ENCODE measurements around the gene ENC1. TPM values are rescaled to one million over a fixed set of nuclear protein-coding genes. Genes with fewer than 3 reads are reported as not detected.

The ENC1 gene
- total RNA-seq, 1 donor from 2014 or later = 13.8 TPM

DNA sequence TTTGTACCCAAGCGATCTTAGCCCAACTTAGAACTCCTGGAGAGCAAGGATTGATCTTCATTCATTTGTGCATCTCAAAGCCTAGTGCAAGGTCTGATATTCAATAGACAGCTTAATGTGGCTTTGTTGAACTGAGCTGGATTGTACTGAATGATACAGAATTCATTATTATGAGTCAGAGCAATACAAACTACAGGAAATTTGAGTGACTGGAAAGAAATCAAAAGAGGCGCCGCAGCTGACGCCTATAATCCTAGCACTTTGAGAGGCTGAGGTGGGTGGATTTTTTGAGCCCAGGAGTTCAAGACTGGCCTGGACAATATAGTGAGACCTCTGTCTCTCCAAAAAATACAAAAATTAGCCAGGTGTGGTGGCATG lies 58.6 kb downstream of the ENC1 start:
- Mint-ChIP-seq H3K4me1 (ENCODE audit: unreplicated experiment) (peaks cover 4% of the 10 kb centered on the region), H3K27ac (ENCODE audit: unreplicated experiment) (no peak overlapping the region), H3K9me3 (ENCODE audit: unreplicated experiment) (no peaks in the 10 kb centered on the region), H3K27me3 (ENCODE audit: unreplicated experiment) (no peaks in the 10 kb centered on the region), H3K36me3 (ENCODE audit: unreplicated experiment) (no peaks in the 10 kb centered on the region), H3K4me3 (ENCODE audit: unreplicated experiment) (no peak overlapping the region)
- DNase-seq (ENCODE audit: extremely low spot score, unreplicated experiment) = no peak
- TF ChIP-seq, protein P1, sequence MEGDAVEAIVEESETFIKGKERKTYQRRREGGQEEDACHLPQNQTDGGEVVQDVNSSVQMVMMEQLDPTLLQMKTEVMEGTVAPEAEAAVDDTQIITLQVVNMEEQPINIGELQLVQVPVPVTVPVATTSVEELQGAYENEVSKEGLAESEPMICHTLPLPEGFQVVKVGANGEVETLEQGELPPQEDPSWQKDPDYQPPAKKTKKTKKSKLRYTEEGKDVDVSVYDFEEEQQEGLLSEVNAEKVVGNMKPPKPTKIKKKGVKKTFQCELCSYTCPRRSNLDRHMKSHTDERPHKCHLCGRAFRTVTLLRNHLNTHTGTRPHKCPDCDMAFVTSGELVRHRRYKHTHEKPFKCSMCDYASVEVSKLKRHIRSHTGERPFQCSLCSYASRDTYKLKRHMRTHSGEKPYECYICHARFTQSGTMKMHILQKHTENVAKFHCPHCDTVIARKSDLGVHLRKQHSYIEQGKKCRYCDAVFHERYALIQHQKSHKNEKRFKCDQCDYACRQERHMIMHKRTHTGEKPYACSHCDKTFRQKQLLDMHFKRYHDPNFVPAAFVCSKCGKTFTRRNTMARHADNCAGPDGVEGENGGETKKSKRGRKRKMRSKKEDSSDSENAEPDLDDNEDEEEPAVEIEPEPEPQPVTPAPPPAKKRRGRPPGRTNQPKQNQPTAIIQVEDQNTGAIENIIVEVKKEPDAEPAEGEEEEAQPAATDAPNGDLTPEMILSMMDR (IDR thresholded peaks at IDR 0.05) = no peak

- Mint-ChIP-seq H3K36me3 (ENCODE audit: unreplicated experiment) (no peaks in the 10 kb centered on the region), H3K27ac (ENCODE audit: unreplicated experiment) (no peak overlapping the region), H3K27me3 (ENCODE audit: unreplicated experiment) (no peaks in the 10 kb centered on the region), H3K4me3 (ENCODE audit: unreplicated experiment) (no peak overlapping the region), H3K4me1 (ENCODE audit: unreplicated experiment) (peaks cover 16% of the 10 kb centered on the region), H3K9me3 (ENCODE audit: unreplicated experiment) (no peaks in the 10 kb centered on the region)
- TF ChIP-seq, protein P1 (IDR thresholded peaks at IDR 0.05) = no peak
- DNase-seq (ENCODE audit: extremely low spot score, unreplicated experiment) = no peak
These were observed 59.8 kb downstream of the ENC1 start for GRCh38 chr5:74580729-74581109.

GRCh38 chr5:74579215-74579614 lies 61.3 kb downstream of the ENC1 start:
- H3K27me3 Mint-ChIP-seq (ENCODE audit: unreplicated experiment) = no peaks in the 10 kb centered on the region
- H3K27ac Mint-ChIP-seq (ENCODE audit: unreplicated experiment) = no peak overlapping the region
- peaks cover 20% of the 10 kb centered on the region for H3K4me1 Mint-ChIP-seq (ENCODE audit: unreplicated experiment)
- H3K4me3 Mint-ChIP-seq (ENCODE audit: unreplicated experiment) = no peak overlapping the region
- H3K36me3 Mint-ChIP-seq (ENCODE audit: unreplicated experiment) = no peaks in the 10 kb centered on the region
- TF ChIP-seq, protein P1 (IDR thresholded peaks at IDR 0.05) = no peak
- no peak for DNase-seq (ENCODE audit: extremely low spot score, unreplicated experiment)
- H3K9me3 Mint-ChIP-seq (ENCODE audit: unreplicated experiment) = no peaks in the 10 kb centered on the region

DNA sequence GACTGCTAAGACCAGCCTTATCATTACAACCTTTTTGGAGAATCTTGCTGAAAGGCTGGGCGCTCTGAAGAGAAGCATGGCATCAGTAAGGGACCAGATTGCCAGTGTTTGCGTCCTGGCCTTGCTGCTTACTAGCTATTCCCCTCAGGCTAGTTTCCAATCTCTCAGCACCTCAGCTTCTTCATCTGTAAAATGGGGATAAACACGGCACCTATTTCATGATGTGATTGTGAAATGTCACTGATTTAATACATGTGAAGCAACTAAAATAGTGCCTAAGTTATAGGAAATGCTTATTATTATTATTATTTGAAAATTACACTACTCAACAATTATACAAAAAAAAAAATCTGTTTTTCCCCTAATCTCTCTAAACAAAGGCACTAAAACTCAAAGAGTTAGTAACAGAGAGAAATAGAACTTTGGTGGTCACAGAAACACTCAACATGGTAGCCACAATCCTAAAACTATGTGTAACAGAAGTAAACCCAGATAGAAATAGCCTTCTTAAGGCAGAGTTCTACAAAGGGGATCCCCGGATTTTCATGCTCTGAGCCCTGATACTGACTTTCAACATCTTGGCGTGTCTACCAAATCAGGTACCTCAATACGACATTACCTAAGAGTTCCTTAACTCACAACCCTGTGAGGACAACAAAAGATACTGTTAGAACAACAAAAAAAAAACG lies 62.0 kb downstream of the ENC1 start:
- Mint-ChIP-seq H3K27me3 (ENCODE audit: unreplicated experiment) (no peaks in the 10 kb centered on the region), H3K9me3 (ENCODE audit: unreplicated experiment) (no peaks in the 10 kb centered on the region), H3K27ac (ENCODE audit: unreplicated experiment) (no peak overlapping the region), H3K36me3 (ENCODE audit: unreplicated experiment) (no peaks in the 10 kb centered on the region), H3K4me1 (ENCODE audit: unreplicated experiment) (peaks cover 23% of the 10 kb centered on the region), H3K4me3 (ENCODE audit: unreplicated experiment) (no peak overlapping the region)
- no peak for DNase-seq (ENCODE audit: extremely low spot score, unreplicated experiment)
- TF ChIP-seq, protein P1 (IDR thresholded peaks at IDR 0.05) = no peak

Other genes starting within 250 kb of the ENC1 start
- gene HEXB, start 44.5 kb upstream of the ENC1 start, total RNA-seq = 153 and 175 TPM in 2 replicates
- 20.6 and 21.6 TPM in 2 replicates for gene GFM2, start 126.4 kb upstream of the ENC1 start, total RNA-seq
- gene NSA2, start 126.5 kb upstream of the ENC1 start, total RNA-seq = 62.3 and 66.4 TPM in 2 replicates
- gene FAM169A, start 225.7 kb upstream of the ENC1 start, total RNA-seq = 2.7 and 3.6 TPM in 2 replicates